SU-DHL-6 (cell line): Measurements from ENCODE around the gene C3orf18.

Source experiments
- EZH2phosphoT487 ChIP-seq: fragments of 200-600 bp; sonication (generic), shearing (Covaris generic); conservative IDR thresholded peaks from 2 replicates; pipeline ENCODE4 v1.6.1; 2018; ENCODE audit warnings: mild to moderate bottlenecking, antibody characterized with exemption, low read length, moderate library complexity, mixed read lengths
- TF ChIP-seq, protein P1 (sequence below): fragments of 200-600 bp; sonication (generic); IDR thresholded peaks from one replicate; pipeline ENCODE4 v1.5.1; 2017; ENCODE audit warnings: antibody characterized with exemption, mild to moderate bottlenecking, low read length, moderate library complexity; ENCODE audit not compliant: insufficient read depth, poor library complexity, severe bottlenecking

- TF ChIP-seq, protein P1, sequence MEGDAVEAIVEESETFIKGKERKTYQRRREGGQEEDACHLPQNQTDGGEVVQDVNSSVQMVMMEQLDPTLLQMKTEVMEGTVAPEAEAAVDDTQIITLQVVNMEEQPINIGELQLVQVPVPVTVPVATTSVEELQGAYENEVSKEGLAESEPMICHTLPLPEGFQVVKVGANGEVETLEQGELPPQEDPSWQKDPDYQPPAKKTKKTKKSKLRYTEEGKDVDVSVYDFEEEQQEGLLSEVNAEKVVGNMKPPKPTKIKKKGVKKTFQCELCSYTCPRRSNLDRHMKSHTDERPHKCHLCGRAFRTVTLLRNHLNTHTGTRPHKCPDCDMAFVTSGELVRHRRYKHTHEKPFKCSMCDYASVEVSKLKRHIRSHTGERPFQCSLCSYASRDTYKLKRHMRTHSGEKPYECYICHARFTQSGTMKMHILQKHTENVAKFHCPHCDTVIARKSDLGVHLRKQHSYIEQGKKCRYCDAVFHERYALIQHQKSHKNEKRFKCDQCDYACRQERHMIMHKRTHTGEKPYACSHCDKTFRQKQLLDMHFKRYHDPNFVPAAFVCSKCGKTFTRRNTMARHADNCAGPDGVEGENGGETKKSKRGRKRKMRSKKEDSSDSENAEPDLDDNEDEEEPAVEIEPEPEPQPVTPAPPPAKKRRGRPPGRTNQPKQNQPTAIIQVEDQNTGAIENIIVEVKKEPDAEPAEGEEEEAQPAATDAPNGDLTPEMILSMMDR, result no peak
- TF ChIP-seq EZH2phosphoT487, result no peak
Observed at GRCh38 chr3:50615190-50615589, 47.6 kb upstream of the C3orf18 start.
